Peyer's patch (tissue), 4 donors: ENCODE results near the gene AK1. TPM values are rescaled to one million over a fixed set of nuclear protein-coding genes. Genes with fewer than 3 reads are reported as not detected.

ENCODE experiments used
- DNase-seq, 3 donors: peaks; one replicate each; pipeline ENCODE4 v3.0.0-alpha.2; 2017 to 2019
- H3K27ac ChIP-seq, 4 donors: fragments of 200-600 bp; sonication (generic); one replicate each; pipeline ENCODE4 v1.5.1; 2016 to 2019
- H3K27me3 ChIP-seq, 2 donors: fragments of 200-600 bp; sonication (generic); one replicate each; pipeline ENCODE4 v1.5.1; 2019
- H3K36me3 ChIP-seq, 3 donors: fragments of 200-600 bp; sonication (generic); one replicate each; pipeline ENCODE4 v1.5.1; 2016 to 2019
- H3K4me1 ChIP-seq, 4 donors: fragments of 200-600 bp; sonication (generic); one replicate each; pipeline ENCODE4 v1.5.1; 2016 to 2019
- H3K4me3 ChIP-seq, 4 donors: fragments of 200-600 bp; sonication (generic); 1 replicate in 3 of 4; 2 replicates in 1 of 4; pipeline ENCODE4 v1.5.1; 2016 to 2019; ENCODE audit warnings: mild to moderate bottlenecking in 1 of 4
- H3K9me3 ChIP-seq, 4 donors: fragments of 200-600 bp; sonication (generic); one replicate each; pipeline ENCODE4 v1.5.1; 2016 to 2019; ENCODE audit warnings: mild to moderate bottlenecking in 1 of 4
- POLR2A ChIP-seq, 2 donors: fragments of 450-650 bp; IDR thresholded peaks; one replicate each; pipeline ENCODE4 v1.5.1; 2017; ENCODE audit warnings: antibody characterized with exemption in 2 of 2, mild to moderate bottlenecking in 2 of 2, moderate library complexity in 2 of 2
- total RNA-seq, 4 donors: library from RNA; depleted of rRNA; stranded (reverse); fragments of >200 nt; gene quantifications; one replicate each; pipeline ENCODE4 v1.1.0, GENCODE V29; 2016
- TF ChIP-seq, protein P1 (sequence below), 6 experiments: fragments of 450-650 bp in 4 of 6; fragments of 200-600 bp in 2 of 6; sonication (generic) in 1 of 6; IDR thresholded peaks; one replicate each; pipeline ENCODE4 v1.5.1; 2017 to 2019; ENCODE audit warnings: antibody characterized with exemption in 6 of 6, mild to moderate bottlenecking in 3 of 6, moderate library complexity in 1 of 6

Gene AK1
- total RNA-seq, 4 donors from 2014 or later: 2.5 to 22.3 (median 18.4) TPM

DNA sequence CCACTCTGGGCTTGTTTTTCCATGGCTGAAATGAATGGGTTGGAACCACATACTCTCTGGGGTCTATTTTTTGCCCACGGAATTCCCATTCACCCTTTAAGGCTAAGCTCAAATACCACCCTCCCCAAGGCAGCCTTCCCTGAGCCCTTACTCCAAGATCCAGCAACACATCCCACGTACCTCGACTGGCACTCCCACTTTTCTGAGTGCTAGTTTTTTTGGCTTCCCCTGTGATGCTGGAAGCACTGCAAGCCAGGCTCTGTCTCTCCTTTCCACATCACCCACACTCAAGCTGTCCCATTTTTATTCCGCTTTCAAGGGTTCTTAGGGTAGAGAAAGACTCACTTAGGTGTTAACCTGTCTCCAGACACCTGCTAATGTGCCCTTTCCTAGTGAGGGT is 15.9 kb upstream of the AK1 start:
- Histone ChIP-seq H3K36me3 (peaks cover 0 to 56% (median 0%) of the 10 kb centered on the region in 3 donors), H3K4me1 (peaks cover 0 to 22% (median 5%) of the 10 kb centered on the region in 4 donors), H3K27ac (no peak overlapping the region), H3K4me3 (no peak overlapping the region), H3K27me3 (no peaks in the 10 kb centered on the region), H3K9me3 (peaks cover 0 to 3% (median 1%) of the 10 kb centered on the region in 4 donors)
- DNase-seq: no peak
- no peak for TF ChIP-seq POLR2A (IDR thresholded peaks at IDR 0.05)
- TF ChIP-seq, protein P1, sequence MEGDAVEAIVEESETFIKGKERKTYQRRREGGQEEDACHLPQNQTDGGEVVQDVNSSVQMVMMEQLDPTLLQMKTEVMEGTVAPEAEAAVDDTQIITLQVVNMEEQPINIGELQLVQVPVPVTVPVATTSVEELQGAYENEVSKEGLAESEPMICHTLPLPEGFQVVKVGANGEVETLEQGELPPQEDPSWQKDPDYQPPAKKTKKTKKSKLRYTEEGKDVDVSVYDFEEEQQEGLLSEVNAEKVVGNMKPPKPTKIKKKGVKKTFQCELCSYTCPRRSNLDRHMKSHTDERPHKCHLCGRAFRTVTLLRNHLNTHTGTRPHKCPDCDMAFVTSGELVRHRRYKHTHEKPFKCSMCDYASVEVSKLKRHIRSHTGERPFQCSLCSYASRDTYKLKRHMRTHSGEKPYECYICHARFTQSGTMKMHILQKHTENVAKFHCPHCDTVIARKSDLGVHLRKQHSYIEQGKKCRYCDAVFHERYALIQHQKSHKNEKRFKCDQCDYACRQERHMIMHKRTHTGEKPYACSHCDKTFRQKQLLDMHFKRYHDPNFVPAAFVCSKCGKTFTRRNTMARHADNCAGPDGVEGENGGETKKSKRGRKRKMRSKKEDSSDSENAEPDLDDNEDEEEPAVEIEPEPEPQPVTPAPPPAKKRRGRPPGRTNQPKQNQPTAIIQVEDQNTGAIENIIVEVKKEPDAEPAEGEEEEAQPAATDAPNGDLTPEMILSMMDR (IDR thresholded peaks at IDR 0.05): no peak

DNA sequence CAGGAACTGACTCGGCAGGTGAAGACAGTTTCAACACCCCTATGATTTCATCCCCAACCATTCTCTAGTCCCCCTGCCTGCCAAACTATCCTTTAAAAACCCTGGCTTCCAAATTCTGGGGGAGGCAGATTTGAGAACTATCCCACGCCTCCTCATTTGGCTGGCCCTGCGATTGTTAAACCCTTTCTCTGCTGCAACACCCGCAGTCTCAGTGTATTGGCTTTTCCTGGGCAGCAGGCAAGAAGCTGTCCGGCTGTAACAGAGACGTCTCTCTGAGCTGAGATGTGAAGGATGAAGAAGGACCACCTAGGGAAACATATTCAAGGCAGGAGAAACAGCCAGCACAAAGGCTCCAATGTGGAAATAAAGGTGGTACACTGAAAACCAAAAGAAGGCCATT is 15.4 kb upstream of the AK1 start:
- DNase-seq: no peak
- H3K36me3 ChIP-seq: peaks cover 0 to 60% (median 0%) of the 10 kb centered on the region in 3 donors
- TF ChIP-seq, protein P1 (IDR thresholded peaks at IDR 0.05): no peak
- no peaks in the 10 kb centered on the region for H3K27me3 ChIP-seq
- H3K27ac ChIP-seq: no peak overlapping the region
- H3K4me3 ChIP-seq: no peak overlapping the region
- peaks cover 0 to 3% (median 1%) of the 10 kb centered on the region in 4 donors for H3K9me3 ChIP-seq
- peaks cover 0 to 16% (median 3%) of the 10 kb centered on the region in 4 donors for H3K4me1 ChIP-seq

DNA sequence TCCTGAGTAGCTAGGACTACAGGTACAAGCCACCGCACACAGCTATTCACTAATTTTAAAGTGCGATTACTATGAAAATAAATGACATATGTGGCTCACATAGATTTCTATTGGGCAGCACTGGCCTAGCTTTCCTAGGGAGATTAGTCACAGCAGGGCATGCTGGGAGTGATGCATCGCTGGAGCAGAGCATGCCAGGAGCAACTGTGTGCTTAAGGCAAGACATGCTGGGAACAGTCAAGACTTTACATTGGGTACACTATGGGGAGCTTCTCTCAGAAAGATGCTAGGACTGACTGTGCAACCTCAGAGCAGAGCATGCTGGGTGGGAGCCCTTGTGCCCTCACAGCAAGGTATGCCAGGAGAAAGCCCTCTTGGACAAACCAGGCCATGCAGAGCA is 12.6 kb upstream of the AK1 start:
- Histone ChIP-seq H3K27ac (no peak overlapping the region), H3K9me3 (peaks cover 0 to 3% (median 1%) of the 10 kb centered on the region in 4 donors), H3K36me3 (peaks cover 0 to 65% (median 0%) of the 10 kb centered on the region in 3 donors), H3K27me3 (no peaks in the 10 kb centered on the region), H3K4me1 (no peaks in the 10 kb centered on the region), H3K4me3 (no peak overlapping the region)
- no peak for TF ChIP-seq POLR2A (IDR thresholded peaks at IDR 0.05)
- TF ChIP-seq, protein P1 (IDR thresholded peaks at IDR 0.05): no peak
- DNase-seq: no peak

DNA sequence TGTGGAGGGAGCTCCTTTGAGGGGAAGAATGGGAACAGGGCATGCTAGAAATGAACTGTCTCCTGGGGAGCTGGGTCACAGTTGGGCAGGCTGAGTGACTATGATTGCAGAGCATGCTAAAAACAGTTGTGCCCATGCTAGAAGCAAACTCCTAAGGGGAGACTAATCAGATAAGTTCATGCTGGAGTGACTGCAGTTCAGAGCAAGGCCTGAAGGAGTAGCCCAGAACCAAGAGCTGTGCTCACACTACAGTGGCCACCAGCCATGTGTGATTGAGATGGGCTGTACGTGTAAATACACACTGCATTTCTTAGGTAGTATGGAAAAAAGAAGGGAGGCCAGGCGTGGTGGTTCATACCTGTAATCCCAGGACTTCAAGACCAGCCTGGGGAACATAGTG is 10.3 kb upstream of the AK1 start:
- H3K36me3 ChIP-seq: peaks cover 0 to 42% (median 0%) of the 10 kb centered on the region in 3 donors
- peaks cover 0 to 2% (median under 1%) of the 10 kb centered on the region in 4 donors for H3K9me3 ChIP-seq
- no peak for DNase-seq
- H3K27ac ChIP-seq: no peak overlapping the region
- TF ChIP-seq, protein P1 (IDR thresholded peaks at IDR 0.05): no peak
- no peak for TF ChIP-seq POLR2A (IDR thresholded peaks at IDR 0.05)
- no peaks in the 10 kb centered on the region for H3K27me3 ChIP-seq
- no peak overlapping the region for H3K4me3 ChIP-seq
- no peaks in the 10 kb centered on the region for H3K4me1 ChIP-seq

DNA sequence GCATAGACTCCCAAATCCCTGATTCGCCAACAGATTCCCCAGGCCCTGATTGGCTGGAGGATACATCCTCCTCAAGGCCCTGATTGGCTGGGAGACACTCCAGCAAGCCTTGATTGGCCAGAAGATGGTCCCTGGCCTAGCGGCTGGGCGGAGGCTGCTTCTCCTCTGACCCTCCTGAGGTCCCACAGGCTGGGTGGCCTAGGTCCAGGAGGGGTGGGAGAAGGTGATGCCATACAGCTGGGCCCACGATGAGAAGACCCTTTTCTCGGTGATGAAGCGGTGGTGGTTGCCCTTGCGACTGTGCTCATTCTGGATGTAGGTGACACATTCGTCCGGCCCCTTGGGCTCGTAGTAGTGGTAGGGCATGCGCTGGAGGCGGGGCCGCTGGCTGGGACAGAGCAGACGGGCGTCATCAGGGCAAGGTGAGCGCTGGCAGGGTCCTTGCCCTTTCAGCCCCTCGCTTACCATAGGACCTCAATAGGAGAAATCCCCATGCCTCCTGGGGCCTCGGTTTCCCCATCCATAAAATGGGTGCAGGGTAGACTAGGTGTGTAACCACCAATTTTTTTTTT is 9.0 kb upstream of the AK1 start:
- peak in 1 of 3 donors; percentile 34 for DNase-seq
- Histone ChIP-seq H3K4me1 (no peaks in the 10 kb centered on the region), H3K9me3 (no peaks in the 10 kb centered on the region), H3K36me3 (peaks cover 0 to 40% (median 0%) of the 10 kb centered on the region in 3 donors), H3K27ac (no peak overlapping the region), H3K4me3 (no peak overlapping the region), H3K27me3 (no peaks in the 10 kb centered on the region)
- no peak for TF ChIP-seq POLR2A (IDR thresholded peaks at IDR 0.05)
- TF ChIP-seq, protein P1 (IDR thresholded peaks at IDR 0.05): no peak
